ENCODE results near the gene USP54. TPM values are rescaled to one million over a fixed set of nuclear protein-coding genes. Genes with fewer than 3 reads are reported as not detected.

Gene USP54
- total and polyA plus RNA-seq, 9 of the 15 experiments (the other 6 are each of a cell fraction or from before 2014, with no cell fraction given), result 3.8 to 40.1 (median 16.9) TPM

DNA sequence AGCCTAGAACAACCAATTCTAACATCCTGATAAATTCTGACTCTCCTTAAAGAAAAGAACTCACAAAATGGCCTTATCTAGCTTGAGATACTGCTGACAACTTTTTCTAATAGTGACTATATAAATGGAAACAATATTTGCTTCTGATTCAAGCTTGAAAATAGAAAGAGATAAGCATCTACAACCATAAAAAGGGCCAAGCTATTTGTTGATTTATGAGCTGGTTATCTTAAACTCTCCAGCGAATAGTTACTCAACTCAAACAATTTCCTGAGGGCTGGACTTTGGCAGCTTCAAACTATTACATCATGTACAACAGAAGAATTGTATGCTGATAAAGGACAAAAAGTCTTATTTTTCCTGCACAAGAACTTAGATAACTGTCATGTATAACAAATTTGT, 4.6 kb downstream of the USP54 start (continued):
- TF ChIP-seq, protein P1, sequence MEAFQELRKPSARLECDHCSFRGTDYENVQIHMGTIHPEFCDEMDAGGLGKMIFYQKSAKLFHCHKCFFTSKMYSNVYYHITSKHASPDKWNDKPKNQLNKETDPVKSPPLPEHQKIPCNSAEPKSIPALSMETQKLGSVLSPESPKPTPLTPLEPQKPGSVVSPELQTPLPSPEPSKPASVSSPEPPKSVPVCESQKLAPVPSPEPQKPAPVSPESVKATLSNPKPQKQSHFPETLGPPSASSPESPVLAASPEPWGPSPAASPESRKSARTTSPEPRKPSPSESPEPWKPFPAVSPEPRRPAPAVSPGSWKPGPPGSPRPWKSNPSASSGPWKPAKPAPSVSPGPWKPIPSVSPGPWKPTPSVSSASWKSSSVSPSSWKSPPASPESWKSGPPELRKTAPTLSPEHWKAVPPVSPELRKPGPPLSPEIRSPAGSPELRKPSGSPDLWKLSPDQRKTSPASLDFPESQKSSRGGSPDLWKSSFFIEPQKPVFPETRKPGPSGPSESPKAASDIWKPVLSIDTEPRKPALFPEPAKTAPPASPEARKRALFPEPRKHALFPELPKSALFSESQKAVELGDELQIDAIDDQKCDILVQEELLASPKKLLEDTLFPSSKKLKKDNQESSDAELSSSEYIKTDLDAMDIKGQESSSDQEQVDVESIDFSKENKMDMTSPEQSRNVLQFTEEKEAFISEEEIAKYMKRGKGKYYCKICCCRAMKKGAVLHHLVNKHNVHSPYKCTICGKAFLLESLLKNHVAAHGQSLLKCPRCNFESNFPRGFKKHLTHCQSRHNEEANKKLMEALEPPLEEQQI (IDR thresholded peaks at IDR 0.05), result 0 out of 2 replicates have a peak, but pooled peaks have one; percentile 26
- TF ChIP-seq SUPT5H (IDR thresholded peaks at IDR 0.05) (no peak), LEF1 (IDR thresholded peaks at IDR 0.05) (peak; percentile 77; the same call in 1 of the 2 replicates), ZNF668 (CRISPR knock-in tag; IDR thresholded peaks at IDR 0.05) (no peak), MEIS2 (IDR thresholded peaks at IDR 0.05; ENCODE audit: partially characterized antibody) (peak; percentile 97), POLR2H (tag; IDR thresholded peaks at IDR 0.05; ENCODE audit: low read depth) (peak; percentile 47), MCM3 (IDR thresholded peaks at IDR 0.05) (no peak), TEAD4 (IDR thresholded peaks at IDR 0.05; ENCODE audit: low read length) (peak; percentile 66), TEAD4 (CRISPR knock-in tag; IDR thresholded peaks at IDR 0.05; ENCODE audit: borderline replicate concordance) (no peak), MEF2D (tag; conservative IDR thresholded peaks at IDR 0.05; ENCODE audit: low read depth) (peak; percentile 38; the same call in 1 of the 2 replicates), ZNF197 (CRISPR knock-in tag; IDR thresholded peaks at IDR 0.05; ENCODE audit: low read depth) (no peak), EZH2 (IDR thresholded peaks at IDR 0.05; ENCODE audit: borderline replicate concordance, low read depth, low read length) (no peak), ZFPM2 (CRISPR knock-in tag; IDR thresholded peaks at IDR 0.05) (0 out of 2 replicates have a peak, but pooled peaks have one; percentile 47), HDAC8 (tag; IDR thresholded peaks at IDR 0.05) (no peak)
- TF ChIP-seq, protein P2, sequence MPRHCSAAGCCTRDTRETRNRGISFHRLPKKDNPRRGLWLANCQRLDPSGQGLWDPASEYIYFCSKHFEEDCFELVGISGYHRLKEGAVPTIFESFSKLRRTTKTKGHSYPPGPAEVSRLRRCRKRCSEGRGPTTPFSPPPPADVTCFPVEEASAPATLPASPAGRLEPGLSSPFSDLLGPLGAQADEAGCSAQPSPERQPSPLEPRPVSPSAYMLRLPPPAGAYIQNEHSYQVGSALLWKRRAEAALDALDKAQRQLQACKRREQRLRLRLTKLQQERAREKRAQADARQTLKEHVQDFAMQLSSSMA (CRISPR knock-in tag; IDR thresholded peaks at IDR 0.05), result no peak
- TF ChIP-seq, protein P3, sequence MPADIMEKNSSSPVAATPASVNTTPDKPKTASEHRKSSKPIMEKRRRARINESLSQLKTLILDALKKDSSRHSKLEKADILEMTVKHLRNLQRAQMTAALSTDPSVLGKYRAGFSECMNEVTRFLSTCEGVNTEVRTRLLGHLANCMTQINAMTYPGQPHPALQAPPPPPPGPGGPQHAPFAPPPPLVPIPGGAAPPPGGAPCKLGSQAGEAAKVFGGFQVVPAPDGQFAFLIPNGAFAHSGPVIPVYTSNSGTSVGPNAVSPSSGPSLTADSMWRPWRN (IDR thresholded peaks at IDR 0.05; ENCODE audit: low read depth), result peak; percentile 60; the same call in 1 of the 2 replicates
- TF ChIP-seq, protein P4, sequence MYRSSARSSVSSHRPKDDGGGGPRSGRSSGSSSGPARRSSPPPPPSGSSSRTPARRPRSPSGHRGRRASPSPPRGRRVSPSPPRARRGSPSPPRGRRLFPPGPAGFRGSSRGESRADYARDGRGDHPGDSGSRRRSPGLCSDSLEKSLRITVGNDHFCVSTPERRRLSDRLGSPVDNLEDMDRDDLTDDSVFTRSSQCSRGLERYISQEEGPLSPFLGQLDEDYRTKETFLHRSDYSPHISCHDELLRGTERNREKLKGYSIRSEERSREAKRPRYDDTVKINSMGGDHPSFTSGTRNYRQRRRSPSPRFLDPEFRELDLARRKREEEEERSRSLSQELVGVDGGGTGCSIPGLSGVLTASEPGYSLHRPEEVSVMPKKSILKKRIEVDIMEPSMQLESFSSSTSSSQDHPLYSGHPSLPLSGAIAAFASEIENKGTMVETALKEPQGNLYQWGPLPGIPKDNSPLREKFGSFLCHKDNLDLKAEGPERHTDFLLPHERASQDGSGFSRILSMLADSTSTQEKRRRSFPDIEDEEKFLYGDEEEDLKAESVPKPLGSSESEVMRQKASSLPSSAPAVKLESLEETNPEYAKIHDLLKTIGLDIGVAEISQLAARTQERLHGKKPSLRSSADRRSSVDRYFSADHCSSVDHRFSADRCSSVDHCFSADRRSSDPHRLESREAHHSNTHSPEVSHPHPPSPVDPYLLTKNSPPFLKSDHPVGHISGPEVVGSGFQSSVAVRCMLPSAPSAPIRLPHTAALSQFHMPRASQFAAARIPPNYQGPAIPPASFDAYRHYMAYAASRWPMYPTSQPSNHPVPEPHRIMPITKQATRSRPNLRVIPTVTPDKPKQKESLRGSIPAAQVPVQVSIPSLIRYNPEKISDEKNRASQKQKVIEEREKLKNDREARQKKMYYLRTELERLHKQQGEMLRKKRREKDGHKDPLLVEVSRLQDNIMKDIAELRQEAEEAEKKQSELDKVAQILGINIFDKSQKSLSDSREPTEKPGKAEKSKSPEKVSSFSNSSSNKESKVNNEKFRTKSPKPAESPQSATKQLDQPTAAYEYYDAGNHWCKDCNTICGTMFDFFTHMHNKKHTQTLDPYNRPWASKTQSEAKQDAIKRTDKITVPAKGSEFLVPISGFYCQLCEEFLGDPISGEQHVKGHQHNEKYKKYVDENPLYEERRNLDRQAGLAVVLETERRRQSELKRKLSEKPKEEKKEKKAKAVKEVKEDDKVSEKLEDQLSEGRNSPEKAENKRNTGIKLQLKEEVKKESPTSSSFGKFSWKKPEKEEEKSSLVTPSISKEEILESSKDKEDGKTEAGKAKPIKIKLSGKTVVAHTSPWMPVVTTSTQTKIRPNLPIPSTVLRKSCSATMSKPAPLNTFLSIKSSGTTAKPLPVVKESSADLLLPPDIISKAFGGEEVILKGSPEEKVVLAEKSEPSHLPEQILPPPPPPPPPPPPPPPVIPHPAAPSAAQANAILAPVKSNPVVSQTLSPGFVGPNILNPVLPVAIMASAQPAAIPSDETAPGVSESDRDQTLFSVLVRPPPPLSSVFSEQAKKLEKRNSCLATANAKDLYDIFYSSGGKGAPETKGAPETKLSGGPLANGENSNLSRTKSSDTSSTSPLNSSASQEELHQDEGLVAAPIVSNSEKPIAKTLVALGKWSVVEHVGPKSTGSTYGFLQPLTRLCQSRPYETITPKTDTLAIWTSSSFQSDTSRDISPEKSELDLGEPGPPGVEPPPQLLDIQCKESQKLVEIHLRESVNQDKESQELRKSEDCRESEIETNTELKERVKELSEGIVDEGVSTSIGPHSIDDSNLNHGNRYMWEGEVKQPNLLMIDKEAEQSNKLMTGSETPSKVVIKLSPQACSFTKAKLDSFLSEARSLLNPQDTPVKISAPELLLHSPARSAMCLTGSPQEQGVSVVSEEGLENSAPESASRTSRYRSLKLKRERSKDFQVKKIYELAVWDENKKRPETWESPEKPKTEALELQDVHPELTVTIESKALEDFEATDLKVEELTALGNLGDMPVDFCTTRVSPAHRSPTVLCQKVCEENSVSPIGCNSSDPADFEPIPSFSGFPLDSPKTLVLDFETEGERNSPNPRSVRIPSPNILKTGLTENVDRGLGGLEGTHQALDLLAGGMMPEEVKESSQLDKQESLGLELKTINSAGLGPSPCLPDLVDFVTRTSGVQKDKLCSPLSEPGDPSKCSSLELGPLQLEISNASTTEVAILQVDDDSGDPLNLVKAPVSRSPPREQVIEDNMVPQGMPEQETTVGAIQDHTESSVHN (IDR thresholded peaks at IDR 0.05; ENCODE audit: borderline replicate concordance in 1 of 2, low read depth in 1 of 2), result 0 out of 4 replicates have a peak, but pooled peaks have one; percentile 38 to 40

Data from K562 (cell line).